Erythroblast (primary cell): Measurements from ENCODE around the gene PIGA.

ENCODE experiments used
- GATA1 ChIP-seq: IDR thresholded peaks from 2 replicates; pipeline ENCODE4 v1.6.1; 2011; ENCODE audit warnings: low read depth, mild to moderate bottlenecking, control low read depth, low read length, moderate library complexity
- POLR2A ChIP-seq: IDR thresholded peaks from 2 replicates; pipeline ENCODE4 v1.6.1; 2011; ENCODE audit warnings: mild to moderate bottlenecking, low read length

GRCh38 chrX:15340867-15341266 is 5.5 kb upstream of the PIGA start:
- TF ChIP-seq POLR2A (no peak), GATA1 (no peak)
